Activated CD8-positive, alpha-beta memory T cell treated with anti-CD3 and anti-CD28 coated beads, Interleukin-2, amount 10 ng/mL, durations not matched to agents 7 days and 5 days (primary cell): ENCODE results near the gene SCEL. TPM values are rescaled to one million over a fixed set of nuclear protein-coding genes. Genes with fewer than 3 reads are reported as not detected.

Experiments
- ATAC-seq: fragments of 150-1000 bp; cut with Tn5 transposase; one replicate; pipeline ENCODE4 v1.10.0; 2021; ENCODE audit warnings: moderate library complexity
- CTCF ChIA-PET: fragments of 350-600 bp; sonication (Branson Sonifier 250); formaldehyde crosslinking; loops from one replicate; lab custom pipeline; 2021; ENCODE audit warnings: antibody characterized with exemption; lab: Charles Lee
- DNase-seq: peaks from one replicate; pipeline ENCODE4 v3.0.0-alpha.2; 2020
- H3K27ac Mint-ChIP-seq: one replicate; pipeline ENCODE4 v1.8.0; 2021; ENCODE audit warnings: mild to moderate bottlenecking, mixed read lengths
- H3K27me3 Mint-ChIP-seq: one replicate; pipeline ENCODE4 v1.8.0; 2021; ENCODE audit warnings: mixed read lengths
- H3K36me3 Mint-ChIP-seq: one replicate; pipeline ENCODE4 v1.8.0; 2021; ENCODE audit warnings: mild to moderate bottlenecking, mixed read lengths
- H3K4me1 Mint-ChIP-seq: one replicate; pipeline ENCODE4 v1.8.0; 2021; ENCODE audit warnings: mixed read lengths
- H3K4me3 Mint-ChIP-seq: one replicate; pipeline ENCODE4 v1.8.0; 2021; ENCODE audit warnings: mild to moderate bottlenecking, moderate library complexity, mixed read lengths
- H3K9me3 Mint-ChIP-seq: one replicate; pipeline ENCODE4 v1.8.0; 2022; ENCODE audit warnings: low read depth, mixed read lengths
- total RNA-seq, 2 experiments: library from RNA; stranded (reverse); gene quantifications; one replicate each; pipeline ENCODE4 v1.2.3, GENCODE V29; 2021

SCEL gene
- total RNA-seq: not detected

- CTCF ChIA-PET: no interaction called here
- Mint-ChIP-seq H3K27ac (no peak within 1 kb of the TSS), H3K4me3 (no peak within 1 kb of the TSS), H3K9me3 (no peaks in the 10 kb centered on the region), H3K4me1 (no peaks in the 10 kb centered on the region), H3K36me3 (no peaks in the 10 kb centered on the region), H3K27me3 (peaks cover 36% of the 10 kb centered on the region)
- DNase-seq: no peak
- ATAC-seq: no peak
These were observed at the start of gene SCEL for GRCh38 chr13:77535448-77535847. SCEL (plus strand) TSS chr13:77535706; CDS start chr13:77555876, 20,170 bp downstream.

- H3K9me3 Mint-ChIP-seq: no peaks in the 10 kb centered on the region
- ATAC-seq: no peak
- no peaks in the 10 kb centered on the region for H3K36me3 Mint-ChIP-seq
- H3K4me1 Mint-ChIP-seq: peaks cover 7% of the 10 kb centered on the region
- CTCF ChIA-PET: interaction anchor here (1.6 kb wide), 1 partner anchor 9 kb away, joined by 4 read pairs; no protein-coding TSS in a partner anchor
- no peak overlapping the region for H3K27ac Mint-ChIP-seq
- no peaks in the 10 kb centered on the region for H3K27me3 Mint-ChIP-seq
- no peak for DNase-seq
- H3K4me3 Mint-ChIP-seq: no peak overlapping the region
These were observed 45.8 kb upstream of the SCEL start for GRCh38 chr13:77489566-77490337.

GRCh38 chr13:77492982-77493381 lies 42.5 kb upstream of the SCEL start:
- DNase-seq: no peak
- peak; percentile 30 for ATAC-seq
- Mint-ChIP-seq H3K9me3 (no peaks in the 10 kb centered on the region), H3K27ac (no peak overlapping the region), H3K4me1 (peaks cover 7% of the 10 kb centered on the region), H3K36me3 (no peaks in the 10 kb centered on the region), H3K27me3 (no peaks in the 10 kb centered on the region), H3K4me3 (no peak overlapping the region)
- CTCF ChIA-PET: interaction anchor here (0.6 to 2.5 kb wide), 5 partner anchors 15 to 1125 kb away, joined by 3 to 10 read pairs (median 3); no protein-coding TSS in a partner anchor

GRCh38 chr13:77494226-77494625 lies 41.3 kb upstream of the SCEL start:
- Mint-ChIP-seq H3K27ac (no peak overlapping the region), H3K4me3 (no peak overlapping the region), H3K36me3 (no peaks in the 10 kb centered on the region), H3K27me3 (no peaks in the 10 kb centered on the region), H3K4me1 (peaks cover 7% of the 10 kb centered on the region), H3K9me3 (no peaks in the 10 kb centered on the region)
- DNase-seq (no peak), ATAC-seq (no peak)
- CTCF ChIA-PET: no interaction called here

GRCh38 chr13:77497350-77497749 lies 38.2 kb upstream of the SCEL start:
- Mint-ChIP-seq H3K9me3 (no peaks in the 10 kb centered on the region), H3K27me3 (peaks cover 9% of the 10 kb centered on the region), H3K4me3 (no peak overlapping the region), H3K27ac (no peak overlapping the region), H3K36me3 (no peaks in the 10 kb centered on the region), H3K4me1 (no peaks in the 10 kb centered on the region)
- CTCF ChIA-PET: no interaction called here
- DNase-seq: no peak
- no peak for ATAC-seq

GRCh38 chr13:77497835-77498234 lies 37.7 kb upstream of the SCEL start:
- DNase-seq (no peak), ATAC-seq (no peak)
- H3K9me3 Mint-ChIP-seq: no peaks in the 10 kb centered on the region
- no peak overlapping the region for H3K4me3 Mint-ChIP-seq
- CTCF ChIA-PET: interaction anchor here (0.5 kb wide), 1 partner anchor 19 kb away, joined by 3 read pairs; no protein-coding TSS in a partner anchor
- no peak overlapping the region for H3K27ac Mint-ChIP-seq
- H3K36me3 Mint-ChIP-seq: no peaks in the 10 kb centered on the region
- H3K27me3 Mint-ChIP-seq: peaks cover 9% of the 10 kb centered on the region
- H3K4me1 Mint-ChIP-seq: no peaks in the 10 kb centered on the region

- H3K4me1 Mint-ChIP-seq: no peaks in the 10 kb centered on the region
- H3K36me3 Mint-ChIP-seq: no peaks in the 10 kb centered on the region
- no peak overlapping the region for H3K27ac Mint-ChIP-seq
- DNase-seq: no peak
- no peak overlapping the region for H3K4me3 Mint-ChIP-seq
- H3K27me3 Mint-ChIP-seq: peaks cover 13% of the 10 kb centered on the region
- CTCF ChIA-PET: no interaction called here
- ATAC-seq: no peak
- no peaks in the 10 kb centered on the region for H3K9me3 Mint-ChIP-seq
These were observed 33.3 kb upstream of the SCEL start for GRCh38 chr13:77502104-77502720.

GRCh38 chr13:77503398-77503797 lies 32.1 kb upstream of the SCEL start:
- peaks cover 13% of the 10 kb centered on the region for H3K27me3 Mint-ChIP-seq
- H3K27ac Mint-ChIP-seq: no peak overlapping the region
- no peak overlapping the region for H3K4me3 Mint-ChIP-seq
- H3K36me3 Mint-ChIP-seq: no peaks in the 10 kb centered on the region
- no peak for DNase-seq
- peaks cover 7% of the 10 kb centered on the region for H3K4me1 Mint-ChIP-seq
- no peak for ATAC-seq
- CTCF ChIA-PET: no interaction called here
- no peaks in the 10 kb centered on the region for H3K9me3 Mint-ChIP-seq

GRCh38 chr13:77506874-77507273 lies 28.6 kb upstream of the SCEL start:
- DNase-seq: no peak
- Mint-ChIP-seq H3K36me3 (no peaks in the 10 kb centered on the region), H3K9me3 (no peaks in the 10 kb centered on the region), H3K27ac (no peak overlapping the region), H3K27me3 (peaks cover 4% of the 10 kb centered on the region), H3K4me1 (peaks cover 15% of the 10 kb centered on the region), H3K4me3 (no peak overlapping the region)
- ATAC-seq: no peak
- CTCF ChIA-PET: interaction anchor here (2.0 kb wide), 1 partner anchor 9 kb away, joined by 8 read pairs; no protein-coding TSS in a partner anchor

GRCh38 chr13:77507931-77508776 lies 27.4 kb upstream of the SCEL start:
- no peak overlapping the region for H3K27ac Mint-ChIP-seq
- H3K4me3 Mint-ChIP-seq: no peak overlapping the region
- H3K36me3 Mint-ChIP-seq: no peaks in the 10 kb centered on the region
- DNase-seq (no peak), ATAC-seq (no peak)
- H3K4me1 Mint-ChIP-seq: peaks cover 15% of the 10 kb centered on the region
- H3K9me3 Mint-ChIP-seq: no peaks in the 10 kb centered on the region
- CTCF ChIA-PET: no interaction called here
- H3K27me3 Mint-ChIP-seq: peaks cover 4% of the 10 kb centered on the region

- H3K9me3 Mint-ChIP-seq: no peaks in the 10 kb centered on the region
- no peak overlapping the region for H3K27ac Mint-ChIP-seq
- no peaks in the 10 kb centered on the region for H3K36me3 Mint-ChIP-seq
- peaks cover 16% of the 10 kb centered on the region for H3K4me1 Mint-ChIP-seq
- ATAC-seq (no peak), DNase-seq (no peak)
- H3K4me3 Mint-ChIP-seq: no peak overlapping the region
- CTCF ChIA-PET: no interaction called here
- peaks cover 4% of the 10 kb centered on the region for H3K27me3 Mint-ChIP-seq
These were observed 26.4 kb upstream of the SCEL start for GRCh38 chr13:77508959-77509620.

- Mint-ChIP-seq H3K9me3 (no peaks in the 10 kb centered on the region), H3K36me3 (no peaks in the 10 kb centered on the region), H3K27ac (no peak overlapping the region), H3K27me3 (no peaks in the 10 kb centered on the region), H3K4me1 (peaks cover 21% of the 10 kb centered on the region), H3K4me3 (no peak overlapping the region)
- DNase-seq: no peak
- CTCF ChIA-PET: no interaction called here
- ATAC-seq: no peak
These were observed 25.4 kb upstream of the SCEL start for GRCh38 chr13:77510156-77510555.

- Mint-ChIP-seq H3K27ac (no peak overlapping the region), H3K36me3 (no peaks in the 10 kb centered on the region), H3K4me1 (peaks cover 22% of the 10 kb centered on the region), H3K27me3 (no peaks in the 10 kb centered on the region), H3K9me3 (no peaks in the 10 kb centered on the region), H3K4me3 (no peak overlapping the region)
- ATAC-seq (no peak), DNase-seq (no peak)
- CTCF ChIA-PET: no interaction called here
These were observed 24.0 kb upstream of the SCEL start for GRCh38 chr13:77511552-77511951.
